Activated T-helper 1 cell treated with Interleukin-2 at 50 U/mL for 16 hours (primary cell): ENCODE measurements around the gene SSTR4.
"Not testable (repeated sequence)": the region's sequence is repeated elsewhere in the genome, so short reads cannot be mapped to it uniquely, and the experiment has no call there.

Experiments
- DNase-seq: peaks from one replicate; pipeline ENCODE4 v3.0.0-alpha.2; 2020; ENCODE audit warnings: low read depth

SSTR4 gene

DNA sequence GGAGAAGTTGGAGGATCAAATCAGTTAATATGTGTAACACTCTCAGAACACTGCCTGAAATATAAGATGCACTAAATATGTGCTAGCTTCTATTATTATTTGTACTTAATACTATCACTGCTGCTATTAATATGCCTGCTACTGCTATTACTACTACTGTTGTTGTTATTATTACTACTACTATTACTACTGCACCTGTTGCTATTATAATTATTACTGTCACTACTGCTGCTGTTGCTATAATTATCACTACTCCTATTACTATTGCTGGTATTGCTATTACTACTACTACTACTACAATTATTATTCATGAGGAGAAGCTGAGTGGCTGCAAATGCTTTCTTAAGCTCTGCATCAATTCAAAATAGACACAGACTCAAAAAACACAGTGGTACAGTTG, 16.7 kb upstream of the SSTR4 start:
- no peak for DNase-seq

DNA sequence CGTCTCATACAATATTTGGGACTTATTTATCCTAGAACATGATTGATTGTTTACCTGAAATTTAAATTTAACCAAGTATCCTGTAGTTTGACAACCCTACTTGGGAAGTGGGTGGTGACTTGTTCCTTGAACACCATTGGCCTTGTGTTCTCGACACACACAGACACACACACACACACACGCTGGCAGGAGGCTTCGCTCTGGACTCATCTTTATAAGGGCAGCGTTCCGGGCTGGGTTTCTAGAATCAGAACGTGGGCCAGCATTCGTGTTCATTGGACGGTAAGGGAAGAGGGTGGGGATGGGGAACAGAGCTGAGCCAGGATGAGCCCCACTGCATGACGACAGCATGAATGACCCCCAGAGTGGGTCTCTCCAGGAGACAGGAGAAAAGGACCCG, 16.2 kb upstream of the SSTR4 start:
- DNase-seq = no peak

DNA sequence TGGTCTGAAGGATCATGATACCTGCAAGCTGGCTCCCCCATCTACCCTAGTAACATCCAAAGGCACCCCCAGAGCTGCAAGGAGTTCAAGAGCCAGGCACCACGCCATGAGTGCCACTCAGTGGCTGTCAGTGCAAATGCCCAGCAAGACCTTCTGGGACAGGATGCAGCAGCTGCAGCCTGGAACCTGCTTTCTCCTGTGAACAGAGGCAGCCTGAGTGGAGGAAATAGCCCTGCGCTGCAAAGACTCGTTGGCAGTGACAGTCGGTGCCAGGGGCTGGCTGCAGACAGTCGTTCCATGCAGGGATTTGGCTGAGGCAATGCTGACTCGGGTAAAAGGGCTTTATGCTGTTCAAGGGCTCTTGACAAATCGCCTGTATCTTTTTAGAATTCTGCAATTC, 15.7 kb upstream of the SSTR4 start:
- DNase-seq = no peak

DNA sequence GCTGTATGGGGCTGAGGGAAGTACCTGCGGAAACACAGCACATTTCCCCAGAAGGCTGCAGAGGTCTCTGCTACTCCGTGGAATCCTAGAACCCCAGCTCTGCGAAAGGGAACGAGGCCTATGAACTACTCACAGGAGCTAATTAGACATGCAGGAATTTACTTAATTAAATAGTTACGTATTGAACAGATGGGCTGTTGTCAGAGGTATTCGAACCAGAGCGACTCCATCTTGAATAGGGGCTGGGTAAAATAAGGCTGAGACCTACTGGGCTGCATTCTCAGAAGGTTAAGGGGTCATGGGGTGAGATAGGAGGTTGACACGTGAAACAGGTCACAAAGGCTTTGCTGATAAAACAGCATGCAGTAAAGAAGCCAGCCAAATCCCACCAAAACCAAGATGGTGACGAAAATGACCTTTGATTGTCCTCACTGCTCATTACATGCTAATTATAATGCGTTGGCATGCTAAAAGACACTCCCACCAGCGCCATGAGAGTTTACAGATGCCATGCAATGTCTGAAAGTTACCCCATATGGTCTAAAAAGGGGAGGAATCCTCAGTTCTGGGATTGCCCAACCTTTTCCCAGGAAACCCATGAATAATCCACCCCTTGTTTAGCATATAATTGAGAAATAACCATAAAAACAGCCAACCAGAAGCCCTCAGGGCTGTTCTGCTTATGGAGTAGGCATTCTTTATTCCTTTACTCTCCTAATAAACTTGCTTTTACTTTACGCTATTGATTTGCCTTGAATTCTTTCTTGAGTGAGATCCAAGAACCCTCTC, 14.7 kb upstream of the SSTR4 start:
- DNase-seq = no peak

DNA sequence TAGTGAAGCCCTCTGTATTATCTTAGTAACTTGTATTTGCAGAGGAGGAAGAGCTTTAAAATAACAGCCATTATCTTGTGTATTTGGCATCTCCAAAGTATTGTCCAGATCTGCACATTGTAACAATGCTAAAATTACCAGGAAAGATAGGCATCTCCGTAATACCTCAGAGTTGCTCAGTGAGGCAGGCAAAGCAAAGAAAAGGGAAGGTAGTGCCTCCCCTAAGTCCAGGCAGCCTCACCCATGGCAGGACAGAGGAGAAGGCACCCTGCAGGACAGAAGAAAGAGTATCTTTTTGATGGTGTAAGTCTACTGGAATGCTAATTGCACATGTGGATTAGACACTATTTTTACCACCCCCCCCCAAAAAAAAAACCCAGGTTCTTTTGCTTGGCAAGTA, 13.6 kb upstream of the SSTR4 start:
- no peak for DNase-seq

DNA sequence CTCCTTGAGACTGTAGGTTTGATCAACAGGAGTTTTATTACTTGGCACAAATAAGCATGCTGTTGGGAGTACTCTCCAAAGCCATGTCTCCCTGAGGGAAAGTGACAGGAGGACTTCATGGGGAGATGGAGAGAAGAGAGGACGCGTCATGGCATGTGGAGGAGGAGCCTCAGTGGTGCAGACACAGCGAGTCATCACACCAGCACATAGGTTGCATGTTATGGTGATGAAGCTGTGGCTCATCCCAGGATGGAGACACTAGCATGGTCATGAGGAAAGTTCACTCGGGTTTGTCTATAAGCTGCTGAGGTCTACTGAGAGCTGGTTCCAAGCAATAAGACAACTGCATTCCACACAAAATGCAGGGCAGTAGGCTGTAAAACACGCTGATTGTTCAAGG, 13.2 kb upstream of the SSTR4 start:
- DNase-seq = no peak

DNA sequence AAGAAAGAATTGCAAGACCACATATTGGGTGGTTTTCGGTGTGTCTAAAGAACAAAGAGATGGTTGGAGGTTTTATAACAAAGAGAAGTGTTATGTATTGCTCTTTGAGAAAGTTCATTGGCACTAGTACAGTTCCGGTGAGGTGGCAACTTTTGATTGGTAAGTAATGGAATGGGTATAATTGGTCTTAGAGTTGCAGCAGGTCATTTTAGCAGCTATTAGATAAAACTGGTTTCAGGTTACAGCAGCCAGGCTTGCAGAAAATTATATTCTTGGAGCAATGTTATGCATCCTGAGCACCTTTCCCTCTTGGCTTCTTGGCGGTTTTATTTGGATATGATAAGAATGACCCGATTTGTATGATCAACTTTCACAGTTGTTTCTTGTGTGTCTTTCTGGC, 12.3 kb upstream of the SSTR4 start:
- DNase-seq = no peak

DNA sequence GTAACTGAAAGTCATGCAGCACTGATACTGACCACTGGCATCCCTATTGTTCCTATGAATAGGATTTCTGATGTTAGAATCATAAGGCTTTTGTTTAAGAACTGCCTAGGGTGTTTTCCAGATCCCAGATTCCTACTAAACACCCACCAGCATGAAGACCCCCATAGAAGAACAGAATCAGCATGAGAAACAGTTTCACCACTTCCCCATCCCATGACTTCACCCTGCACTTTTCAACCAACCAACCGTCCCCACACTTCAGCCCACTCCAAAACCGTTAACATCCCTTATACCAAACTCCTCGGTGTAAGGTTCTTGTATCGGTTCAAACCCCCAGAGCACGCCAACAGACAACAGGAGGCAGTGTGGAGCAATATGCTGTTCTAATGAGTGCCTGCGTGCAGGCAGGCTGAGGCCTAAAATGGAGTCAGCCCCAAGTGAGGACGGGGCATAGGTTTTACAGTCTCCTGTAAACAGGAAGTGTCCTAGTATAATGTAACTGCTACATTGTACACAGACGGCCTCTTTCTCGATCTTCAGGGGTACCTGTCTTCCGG, 11.4 kb upstream of the SSTR4 start:
- no peak for DNase-seq

DNA sequence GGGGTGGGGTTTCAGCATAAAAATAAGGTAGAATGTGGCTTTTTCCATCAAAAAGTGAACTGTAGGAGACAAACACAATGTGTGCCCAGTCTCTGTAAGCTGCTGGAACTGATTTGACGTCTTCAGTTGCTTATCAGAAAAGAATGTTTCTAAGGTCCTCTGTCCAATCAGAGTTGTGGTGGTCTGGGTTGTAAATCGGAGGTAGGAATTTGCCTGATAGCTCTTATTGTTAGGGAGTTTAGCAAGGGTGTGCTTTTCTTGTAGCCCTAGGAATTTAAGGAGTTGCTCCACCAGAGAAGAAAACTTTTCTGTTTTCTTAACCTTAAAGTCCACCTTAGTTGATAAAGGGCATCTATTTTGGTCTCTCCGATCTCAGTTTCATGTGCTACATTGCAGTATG, 10.4 kb upstream of the SSTR4 start:
- no peak for DNase-seq

DNA sequence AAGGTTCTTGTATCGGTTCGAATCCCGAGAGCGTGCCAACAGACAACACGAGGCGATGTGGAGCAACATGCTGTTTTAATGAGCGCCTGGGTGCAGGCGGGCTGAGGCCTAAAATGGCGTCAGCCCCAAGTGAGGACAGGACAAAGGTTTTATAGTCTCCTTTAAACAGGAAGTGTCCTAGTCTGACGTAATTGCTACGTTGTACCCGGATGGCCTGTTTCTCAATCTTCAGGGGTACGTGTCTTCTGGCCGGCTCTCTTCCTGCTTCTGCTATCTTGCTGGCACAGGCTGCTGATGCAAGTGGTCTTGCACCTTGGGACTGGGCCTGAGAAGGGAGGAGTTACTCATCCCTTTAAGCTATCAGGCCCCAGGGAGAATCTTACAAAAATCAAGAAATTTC, 9.6 kb upstream of the SSTR4 start:
- DNase-seq = not testable (repeated sequence)

DNA sequence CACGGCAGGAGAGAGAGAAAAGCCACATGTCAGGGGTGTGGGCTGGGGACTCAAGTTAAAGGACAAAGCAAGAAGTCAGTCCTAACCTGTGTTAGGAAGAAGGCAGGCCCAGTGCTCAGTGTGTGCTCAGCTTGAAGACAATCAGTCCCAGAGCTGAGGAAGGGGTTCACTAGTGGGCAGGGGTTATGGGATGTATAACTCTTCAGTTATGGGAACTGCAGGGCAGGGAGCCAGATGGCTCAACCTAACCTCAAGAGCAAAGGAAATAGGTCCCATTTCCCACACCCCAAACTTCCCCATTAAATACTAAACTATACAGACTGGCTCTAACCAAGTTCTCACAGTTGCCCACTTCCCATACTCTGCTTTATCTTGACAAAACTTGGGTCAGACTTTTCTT, 7.4 kb upstream of the SSTR4 start:
- DNase-seq = no peak

DNA sequence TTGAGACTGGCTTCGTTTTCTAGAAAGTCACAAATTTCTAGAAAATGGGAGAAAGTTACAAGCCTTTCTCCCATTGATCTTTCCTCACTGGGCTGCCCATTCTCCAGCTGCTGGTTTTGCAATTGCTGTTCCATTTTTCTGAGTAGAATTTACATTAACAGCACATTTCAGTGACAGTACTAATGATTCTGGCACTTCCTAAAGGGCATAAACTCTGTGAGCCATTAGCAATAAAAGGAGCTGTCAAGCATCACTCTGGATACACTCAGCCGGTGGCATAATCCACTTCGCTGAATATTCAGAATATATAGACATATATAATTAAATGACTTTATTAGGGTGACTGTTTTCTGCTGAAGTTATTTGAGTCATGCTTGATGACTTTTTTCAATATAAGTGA, 6.7 kb upstream of the SSTR4 start:
- no peak for DNase-seq

DNA sequence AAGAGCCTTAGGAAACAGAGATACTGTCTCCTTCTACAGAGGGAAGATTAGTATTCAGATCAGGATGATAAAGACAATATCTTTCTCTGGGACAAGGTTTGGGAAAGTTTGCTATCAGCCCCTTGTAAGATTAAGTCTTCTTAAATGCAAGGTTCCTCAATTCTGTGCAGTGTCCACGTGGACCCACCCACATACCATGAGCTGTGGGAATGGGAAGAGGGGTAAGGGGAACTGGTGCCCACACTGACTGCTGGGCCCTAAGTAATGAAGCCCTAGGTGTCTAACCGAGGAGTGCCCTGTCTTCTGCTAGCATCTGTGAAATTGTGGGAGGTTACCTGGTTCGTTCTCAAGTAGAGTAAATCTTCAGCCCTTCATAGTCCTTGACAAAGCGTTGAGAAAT, 5.8 kb upstream of the SSTR4 start:
- no peak for DNase-seq

DNA sequence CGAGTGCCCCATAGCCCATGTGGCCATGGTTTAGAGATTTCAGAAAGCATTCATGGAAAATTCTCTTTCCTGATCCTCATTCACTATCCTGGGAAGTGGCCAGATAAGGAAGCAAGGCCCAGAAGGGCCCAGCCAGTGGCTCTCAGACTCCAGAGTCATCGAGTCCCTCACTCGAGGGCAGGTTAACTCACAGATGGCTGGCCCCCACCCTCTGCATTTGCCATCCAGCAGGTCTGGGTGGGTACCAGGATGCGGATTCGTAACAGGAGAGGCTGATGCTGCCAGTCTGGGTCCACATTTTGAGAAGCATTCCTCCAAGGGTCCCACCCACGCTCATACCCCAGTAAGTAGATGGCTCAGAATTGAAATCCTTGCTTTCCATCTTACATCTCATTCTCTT, 3.8 kb upstream of the SSTR4 start:
- DNase-seq = no peak

DNA sequence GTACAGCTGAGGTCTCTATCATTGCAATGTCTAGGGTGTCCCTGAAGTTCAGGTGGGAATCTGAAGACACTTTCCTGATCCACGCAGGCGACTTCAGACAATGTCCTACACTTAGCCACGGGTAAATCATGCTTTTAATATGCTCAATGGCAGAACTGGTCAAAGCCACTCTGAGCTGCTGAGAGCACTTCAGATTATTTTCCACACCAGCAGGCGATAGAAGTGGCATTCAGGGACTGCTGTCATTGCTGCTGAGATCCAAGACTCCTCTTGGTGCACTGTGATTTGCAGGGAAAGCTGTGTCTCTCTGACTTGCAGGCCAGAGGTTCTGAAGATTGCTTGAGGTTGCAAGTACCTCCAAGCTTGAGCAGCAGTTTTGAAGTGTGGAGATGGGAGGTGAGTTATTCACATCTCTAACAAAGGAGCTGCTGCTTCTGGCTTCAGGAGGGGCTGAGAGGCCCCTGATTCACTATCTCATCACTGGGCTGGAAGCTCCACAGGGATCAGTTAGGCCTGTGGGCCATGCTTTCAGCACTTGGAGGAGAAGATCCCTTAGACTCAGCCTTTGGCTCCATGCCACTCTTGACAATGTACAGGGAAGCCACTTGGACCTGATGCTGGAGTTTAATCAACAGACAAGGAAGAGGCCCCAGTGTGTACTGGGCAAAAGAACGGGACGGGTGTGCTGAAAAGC, 2.9 kb upstream of the SSTR4 start:
- no peak for DNase-seq

DNA sequence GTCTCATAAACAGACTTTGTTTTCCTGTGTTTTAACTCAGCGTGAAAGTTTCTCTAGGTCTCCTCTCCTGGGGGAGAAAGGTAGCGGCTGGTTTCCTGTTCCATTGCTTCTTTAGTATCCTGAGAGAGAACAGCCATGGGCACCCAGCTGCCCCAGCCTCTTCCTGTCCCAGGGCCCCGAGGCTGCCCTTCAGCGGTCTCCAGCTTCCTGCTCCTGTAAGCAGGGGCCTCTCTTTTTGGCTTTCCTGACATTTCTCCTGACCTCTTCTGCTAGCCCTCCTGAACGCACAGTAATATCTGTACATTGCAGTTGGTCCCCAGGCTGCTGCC, 2.4 kb upstream of the SSTR4 start:
- no peak for DNase-seq

DNA sequence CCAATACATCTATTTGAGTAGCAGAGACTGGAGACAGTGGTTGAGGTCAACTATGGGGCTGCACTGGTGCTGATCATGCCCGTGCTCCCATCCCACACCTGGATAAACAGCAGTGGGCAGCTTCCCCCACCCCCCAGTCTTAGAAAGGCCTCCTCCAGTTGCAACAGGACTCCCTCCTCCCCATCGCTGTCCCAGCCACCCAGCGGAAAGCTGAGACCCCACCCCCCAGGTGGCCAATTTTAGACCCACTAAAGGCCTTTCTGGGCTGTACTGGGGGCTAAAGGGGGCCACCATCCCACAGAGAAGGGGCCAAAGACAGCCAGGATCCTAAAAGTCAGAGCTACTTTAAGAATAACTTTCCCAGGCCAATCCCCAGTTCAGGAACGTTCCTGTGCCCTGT, 1.2 kb upstream of the SSTR4 start:
- DNase-seq = no peak

DNA sequence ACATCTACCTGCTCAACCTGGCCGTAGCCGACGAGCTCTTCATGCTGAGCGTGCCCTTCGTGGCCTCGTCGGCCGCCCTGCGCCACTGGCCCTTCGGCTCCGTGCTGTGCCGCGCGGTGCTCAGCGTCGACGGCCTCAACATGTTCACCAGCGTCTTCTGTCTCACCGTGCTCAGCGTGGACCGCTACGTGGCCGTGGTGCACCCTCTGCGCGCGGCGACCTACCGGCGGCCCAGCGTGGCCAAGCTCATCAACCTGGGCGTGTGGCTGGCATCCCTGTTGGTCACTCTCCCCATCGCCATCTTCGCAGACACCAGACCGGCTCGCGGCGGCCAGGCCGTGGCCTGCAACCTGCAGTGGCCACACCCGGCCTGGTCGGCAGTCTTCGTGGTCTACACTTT, 619 bp downstream of the SSTR4 start:
- no peak for DNase-seq

DNA sequence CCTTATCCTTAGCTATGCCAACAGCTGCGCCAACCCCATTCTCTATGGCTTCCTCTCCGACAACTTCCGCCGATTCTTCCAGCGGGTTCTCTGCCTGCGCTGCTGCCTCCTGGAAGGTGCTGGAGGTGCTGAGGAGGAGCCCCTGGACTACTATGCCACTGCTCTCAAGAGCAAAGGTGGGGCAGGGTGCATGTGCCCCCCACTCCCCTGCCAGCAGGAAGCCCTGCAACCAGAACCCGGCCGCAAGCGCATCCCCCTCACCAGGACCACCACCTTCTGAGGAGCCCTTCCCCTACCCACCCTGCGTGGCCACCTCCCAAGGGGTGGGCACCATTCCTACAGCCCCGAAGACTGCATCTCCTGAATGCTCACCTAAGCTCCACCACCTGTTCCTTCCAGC, 1.3 kb downstream of the SSTR4 start:
- no peak for DNase-seq

DNA sequence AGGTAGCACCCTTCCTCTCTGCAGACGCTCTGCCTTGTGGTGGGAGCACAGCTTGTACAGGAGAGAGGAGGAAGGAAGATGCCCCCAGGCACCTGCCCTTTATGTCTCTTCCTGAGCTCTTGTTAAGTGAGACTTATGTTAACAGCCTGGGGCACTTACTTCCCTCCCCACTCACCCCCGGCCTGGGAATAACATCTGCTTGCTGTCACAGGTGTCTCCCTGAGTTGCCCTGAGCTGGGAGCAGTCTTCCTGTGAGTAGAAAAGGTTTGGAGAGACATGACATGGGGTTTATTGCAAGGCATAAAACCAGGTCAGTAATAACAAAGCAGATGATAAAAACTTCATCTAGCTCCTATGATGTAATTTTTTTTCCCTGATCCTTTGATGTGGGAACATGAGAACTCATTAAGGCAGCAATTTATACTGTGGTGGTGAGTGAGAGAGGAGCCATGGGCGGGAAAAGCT, 1.9 kb downstream of the SSTR4 start:
- DNase-seq = no peak

DNA sequence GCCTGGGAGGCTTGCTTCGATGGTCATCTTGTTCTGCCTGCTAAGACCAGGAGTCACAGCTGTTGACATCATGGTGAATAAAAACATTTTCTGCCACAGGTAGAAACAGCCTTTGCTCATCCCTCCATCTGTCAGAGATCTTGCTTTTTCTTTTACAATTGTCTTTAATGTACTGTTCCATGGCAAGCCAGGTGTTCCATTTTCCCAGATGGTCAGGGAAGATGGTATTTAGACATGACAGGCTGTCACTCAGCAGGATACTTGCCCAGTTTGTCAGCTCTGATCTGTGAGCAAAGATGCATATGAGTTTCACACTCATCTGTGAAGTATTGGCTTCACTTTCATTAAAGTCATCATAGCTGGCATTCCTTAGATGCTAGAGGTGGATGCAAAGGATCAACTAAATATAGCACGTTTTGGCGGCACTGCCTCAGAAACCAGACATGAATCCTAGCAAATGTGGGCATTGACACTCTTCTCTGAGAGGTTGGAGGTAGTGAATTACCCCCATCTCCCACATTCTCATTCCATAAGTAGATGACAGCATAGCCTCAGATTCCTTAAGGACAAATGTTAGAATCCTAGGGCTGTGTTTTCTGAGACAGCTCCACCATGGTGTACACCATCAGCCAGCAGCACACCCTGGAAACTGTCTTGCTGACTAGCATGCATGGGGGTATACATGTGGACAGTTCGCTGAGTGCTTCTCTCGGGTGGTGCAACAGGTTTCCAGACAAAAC, 4.2 kb downstream of the SSTR4 start:
- no peak for DNase-seq

DNA sequence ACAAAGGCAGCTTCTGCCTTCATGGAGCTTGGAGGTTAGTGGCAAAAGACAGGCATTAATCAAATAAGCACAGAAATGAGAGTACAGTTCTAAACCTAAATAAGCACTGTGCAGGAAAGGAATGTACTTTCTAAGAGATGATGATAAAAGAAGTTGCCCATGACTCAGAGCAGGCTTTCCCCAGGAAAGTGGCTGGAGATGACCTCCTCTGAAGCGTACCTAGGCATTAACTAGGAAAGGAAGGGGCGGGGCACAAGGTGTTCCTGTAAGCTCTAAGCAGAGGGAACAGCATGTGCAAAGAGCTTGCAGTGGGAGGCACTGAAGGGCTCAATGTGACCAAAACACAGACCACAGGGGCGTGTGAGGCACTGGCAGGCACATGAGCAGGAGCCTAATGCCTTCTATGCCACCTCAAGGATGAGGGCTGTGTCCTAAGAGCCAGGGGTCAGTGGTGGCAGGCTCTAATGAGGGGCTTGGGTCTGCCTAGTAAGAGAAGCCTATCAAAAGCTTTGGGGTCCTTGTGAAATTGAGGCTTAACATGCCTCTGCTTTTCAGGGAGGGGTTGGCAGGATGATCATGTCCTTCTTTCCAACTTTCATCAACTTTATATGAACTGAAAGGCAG, 4.9 kb downstream of the SSTR4 start:
- DNase-seq = no peak

DNA sequence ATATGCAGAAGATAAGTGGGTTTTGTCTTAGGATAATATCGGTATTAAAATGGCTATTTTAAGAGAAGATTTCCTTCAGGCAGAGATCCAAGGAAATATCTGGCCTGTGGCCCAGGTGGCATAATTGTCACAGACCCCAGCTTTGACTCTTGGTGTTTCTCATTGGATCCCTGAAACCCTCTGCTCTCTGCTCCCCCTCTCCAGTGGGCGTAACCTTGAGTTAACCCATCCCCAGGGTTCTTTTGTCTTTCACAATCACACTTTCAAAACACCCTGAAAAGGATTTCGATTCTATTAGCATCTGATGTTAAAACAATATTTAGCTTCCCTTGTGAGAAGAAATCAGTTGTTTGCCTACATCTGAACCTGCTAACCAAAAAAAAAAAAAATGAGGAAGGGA, 7.2 kb downstream of the SSTR4 start:
- DNase-seq = no peak
